ENCODE data around the gene DUSP8. TPM values are rescaled to one million over a fixed set of nuclear protein-coding genes. Genes with fewer than 3 reads are reported as not detected.

Gene DUSP8
- total RNA-seq, 5 donors from 2014 or later (not counting 1 experiment from before 2014, with no cell fraction given) = 5.2 to 64.3 (median 8.7) TPM

- Histone ChIP-seq H3K4me1 (ENCODE audit: control insufficient read depth in 1 of 2, extremely low read depth in 1 of 2, insufficient read depth in 2 of 2, low read length in 2 of 2) (peaks cover 12 to 73% of the 10 kb centered on the region in 2 experiments), H3K9me3 (no peaks in the 10 kb centered on the region), H3K36me3 (ENCODE audit: control insufficient read depth in 2 of 2, extremely low read depth in 1 of 2, insufficient read depth in 1 of 2, low read length in 1 of 2) (no peaks in the 10 kb centered on the region), H3K27me3 (replicated peaks in 1 of 2; ENCODE audit: control insufficient read depth in 2 of 2, extremely low read depth in 1 of 2, insufficient read depth in 2 of 2, low read length in 1 of 2) (peaks cover 2 to 22% of the 10 kb centered on the region in 2 experiments), H3K4me3 (ENCODE audit: control insufficient read depth in 1 of 2, extremely low read depth in 1 of 2, low read length in 1 of 2) (no peak overlapping the region), H3K27ac (ENCODE audit: low read length) (no peak overlapping the region)
- H3K9me3 Mint-ChIP-seq = no peaks in the 10 kb centered on the region
- no peak overlapping the region for H3K27ac Mint-ChIP-seq
- H3K36me3 Mint-ChIP-seq = no peaks in the 10 kb centered on the region
- peak in 1 of 35 experiments; percentile 15 for DNase-seq
- ATAC-seq (replicated peaks in 1 of 4) = no peak
- H3K4me3 Mint-ChIP-seq = peak overlapping the region; percentile 59 to 73 (median 70)
- POLR2A ChIA-PET = interaction anchor here in 1 of 2 donors (1.0 kb wide), 1 partner anchor 10 kb away, joined by 3 read pairs; no protein-coding TSS in a partner anchor
- H3K27me3 Mint-ChIP-seq = peaks cover 0 to 1% of the 10 kb centered on the region in 2 donors
- CTCF ChIA-PET = interaction anchor here in 1 of 2 donors (0.7 kb wide), 1 partner anchor 23 kb away, joined by 5 read pairs; no protein-coding TSS in a partner anchor
- peaks cover 26 to 31% (median 27%) of the 10 kb centered on the region in 3 donors for H3K4me1 Mint-ChIP-seq
- 92% methylated on average over 9 of the region's 11 CpGs for WGBS (ENCODE audit: insufficient coverage)
Observed at GRCh38 chr11:1570001-1570453, 2.0 kb downstream of the DUSP8 start.

DNA sequence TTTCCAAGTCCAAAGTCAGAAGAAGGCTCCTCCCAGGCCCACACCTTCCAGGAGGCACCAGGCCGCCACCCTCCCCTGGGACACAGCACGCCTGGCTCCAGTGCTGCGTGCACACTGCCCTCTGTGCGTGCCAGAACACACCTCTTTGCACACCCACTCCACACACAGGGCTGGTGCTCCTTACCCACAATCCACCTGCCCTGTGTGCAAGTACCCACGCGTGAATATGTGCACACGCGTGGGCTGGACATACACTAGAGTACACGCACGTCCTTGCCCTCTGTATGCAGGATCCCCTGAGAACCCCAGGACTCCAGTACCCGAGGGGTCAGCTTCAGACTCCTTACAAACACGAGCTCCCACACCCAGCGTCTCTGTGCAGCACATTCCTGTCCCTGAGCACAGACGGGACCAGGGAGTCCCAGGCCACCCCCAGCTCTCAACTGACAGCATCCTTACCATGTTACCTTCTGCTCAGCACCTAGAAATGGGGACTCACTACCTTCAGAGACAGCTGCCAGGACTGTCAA is 2.8 kb downstream of the DUSP8 start:
- H3K4me1 Mint-ChIP-seq = peaks cover 26 to 29% (median 27%) of the 10 kb centered on the region in 3 donors
- Histone ChIP-seq H3K4me3 (ENCODE audit: control insufficient read depth in 1 of 2, extremely low read depth in 1 of 2, low read length in 1 of 2) (no peak overlapping the region), H3K9me3 (no peaks in the 10 kb centered on the region), H3K4me1 (ENCODE audit: control insufficient read depth in 1 of 2, extremely low read depth in 1 of 2, insufficient read depth in 2 of 2, low read length in 2 of 2) (peaks cover 12 to 76% of the 10 kb centered on the region in 2 experiments), H3K36me3 (ENCODE audit: control insufficient read depth in 2 of 2, extremely low read depth in 1 of 2, insufficient read depth in 1 of 2, low read length in 1 of 2) (no peaks in the 10 kb centered on the region), H3K27me3 (replicated peaks in 1 of 2; ENCODE audit: control insufficient read depth in 2 of 2, extremely low read depth in 1 of 2, insufficient read depth in 2 of 2, low read length in 1 of 2) (peaks cover 0 to 22% of the 10 kb centered on the region in 2 experiments), H3K27ac (ENCODE audit: low read length) (no peak overlapping the region)
- DNase-seq = no peak
- ATAC-seq (replicated peaks in 1 of 4) = no peak
- H3K4me3 Mint-ChIP-seq = peak overlapping the region; percentile 14 to 73 (median 57)
- H3K9me3 Mint-ChIP-seq = no peaks in the 10 kb centered on the region
- POLR2A ChIA-PET = interaction anchor here in 1 of 2 donors (1.0 kb wide), 1 partner anchor 10 kb away, joined by 3 read pairs; no protein-coding TSS in a partner anchor
- peaks cover 0 to 1% of the 10 kb centered on the region in 2 donors for H3K27me3 Mint-ChIP-seq
- peak overlapping the region; percentile 31 to 55 for H3K27ac Mint-ChIP-seq
- CTCF ChIA-PET = interaction anchor here in 1 of 2 donors (0.7 kb wide), 1 partner anchor 22 kb away, joined by 5 read pairs; no protein-coding TSS in a partner anchor
- WGBS (ENCODE audit: insufficient coverage) = 90% methylated on average over 14 of the region's 14 CpGs
- H3K36me3 Mint-ChIP-seq = no peaks in the 10 kb centered on the region

DNA sequence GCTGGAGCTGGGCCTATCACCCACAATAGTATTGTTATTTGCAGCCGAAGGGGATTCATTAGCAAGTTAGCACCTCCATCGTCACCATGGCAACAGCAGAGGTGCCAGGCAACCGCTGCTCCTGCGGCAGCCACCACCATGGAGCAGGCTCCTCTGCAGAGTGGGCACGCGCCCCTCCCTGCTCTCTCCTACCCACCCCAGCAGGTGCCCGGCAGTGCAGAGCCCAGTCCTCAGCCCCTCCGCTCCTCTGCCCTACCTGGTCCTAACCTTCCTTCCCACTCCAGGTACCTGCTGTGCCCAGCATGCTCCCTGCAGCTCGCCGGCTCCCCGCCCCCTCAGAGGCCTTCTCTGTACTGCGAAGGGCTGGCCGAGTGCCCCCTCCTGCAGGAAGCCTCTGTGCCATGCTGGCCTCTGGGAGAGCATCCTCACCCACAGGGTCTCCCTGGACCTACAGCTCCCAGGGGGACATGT is 3.6 kb downstream of the DUSP8 start:
- peak overlapping the region in 1 of 3 donors; percentile 42 for H3K4me3 Mint-ChIP-seq
- no peak overlapping the region for H3K4me3 ChIP-seq (ENCODE audit: control insufficient read depth in 1 of 2, extremely low read depth in 1 of 2, low read length in 1 of 2)
- H3K27ac Mint-ChIP-seq = no peak overlapping the region
- DNase-seq (peak in 33 of 35 experiments; percentile 37 to 86 (median 66)), ATAC-seq (replicated peaks in 1 of 4) (no peak)
- no peak overlapping the region for H3K27ac ChIP-seq (ENCODE audit: low read length)
- H3K27me3 Mint-ChIP-seq = peaks cover 0 to 1% of the 10 kb centered on the region in 2 donors
- ChIA-PET CTCF (interaction anchor here (0.5 to 0.9 kb wide), 2 partner anchors 22 to 72 kb away, joined by 3 to 4 read pairs; no protein-coding TSS in a partner anchor), POLR2A (interaction anchor here (0.6 to 1.8 kb wide), 3 partner anchors 8 to 15 kb away, joined by 3 to 5 read pairs (median 4); no protein-coding TSS in a partner anchor)
- 46% methylated on average over 12 of the region's 13 CpGs for WGBS (ENCODE audit: insufficient coverage)
- H3K4me1 ChIP-seq (ENCODE audit: control insufficient read depth in 1 of 2, extremely low read depth in 1 of 2, insufficient read depth in 2 of 2, low read length in 2 of 2) = peaks cover 12 to 67% of the 10 kb centered on the region in 2 experiments
- no peaks in the 10 kb centered on the region for H3K9me3 ChIP-seq
- H3K36me3 Mint-ChIP-seq = no peaks in the 10 kb centered on the region
- H3K27me3 ChIP-seq (replicated peaks in 1 of 2; ENCODE audit: control insufficient read depth in 2 of 2, extremely low read depth in 1 of 2, insufficient read depth in 2 of 2, low read length in 1 of 2) = peaks cover 0 to 22% of the 10 kb centered on the region in 2 experiments
- peaks cover 19 to 25% (median 21%) of the 10 kb centered on the region in 3 donors for H3K4me1 Mint-ChIP-seq
- H3K36me3 ChIP-seq (ENCODE audit: control insufficient read depth in 2 of 2, extremely low read depth in 1 of 2, insufficient read depth in 1 of 2, low read length in 1 of 2) = peaks cover 0 to under 1% of the 10 kb centered on the region in 2 donors
- H3K9me3 Mint-ChIP-seq = no peaks in the 10 kb centered on the region

DNA sequence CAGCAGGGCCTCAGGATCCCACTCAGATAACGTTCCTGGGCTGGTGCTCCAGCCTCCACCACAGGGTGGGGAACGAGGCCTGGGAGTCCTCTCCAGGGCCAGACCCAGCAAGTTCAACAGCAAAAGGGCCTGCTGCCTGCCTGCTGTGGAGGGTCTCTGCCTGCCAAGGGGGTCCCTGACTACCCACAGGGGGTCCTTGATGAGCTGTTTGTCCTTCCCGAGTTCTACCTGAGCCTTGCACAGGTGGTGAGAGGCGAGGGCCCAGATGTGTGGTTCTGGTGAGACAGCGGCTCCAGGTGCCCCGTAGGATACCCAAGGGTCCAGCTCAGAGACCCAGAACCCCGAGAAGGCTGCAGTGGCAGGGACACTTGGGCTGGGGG is 4.4 kb downstream of the DUSP8 start:
- peaks cover 16 to 23% (median 19%) of the 10 kb centered on the region in 3 donors for H3K4me1 Mint-ChIP-seq
- ChIA-PET POLR2A (interaction anchor here (1.6 to 1.8 kb wide), 2 partner anchors 12 to 14 kb away, joined by 4 to 5 read pairs; no protein-coding TSS in a partner anchor), CTCF (interaction anchor here in 1 of 2 donors (0.9 kb wide), 1 partner anchor 21 kb away, joined by 4 read pairs; no protein-coding TSS in a partner anchor)
- no peaks in the 10 kb centered on the region for H3K9me3 Mint-ChIP-seq
- peak overlapping the region; percentile 41 for H3K27ac ChIP-seq (ENCODE audit: low read length)
- DNase-seq (peak in 1 of 35 experiments; percentile 21), ATAC-seq (replicated peaks in 1 of 4) (no peak)
- peaks cover 11 to 61% of the 10 kb centered on the region in 2 experiments for H3K4me1 ChIP-seq (ENCODE audit: control insufficient read depth in 1 of 2, extremely low read depth in 1 of 2, insufficient read depth in 2 of 2, low read length in 2 of 2)
- H3K27me3 ChIP-seq (replicated peaks in 1 of 2; ENCODE audit: control insufficient read depth in 2 of 2, extremely low read depth in 1 of 2, insufficient read depth in 2 of 2, low read length in 1 of 2) = peaks cover 0 to 27% of the 10 kb centered on the region in 2 experiments
- H3K36me3 Mint-ChIP-seq = no peaks in the 10 kb centered on the region
- 61% methylated on average over 2 of the region's 7 CpGs for WGBS (ENCODE audit: insufficient coverage)
- peaks cover 0 to 1% of the 10 kb centered on the region in 2 donors for H3K27me3 Mint-ChIP-seq
- H3K36me3 ChIP-seq (ENCODE audit: control insufficient read depth in 2 of 2, extremely low read depth in 1 of 2, insufficient read depth in 1 of 2, low read length in 1 of 2) = peaks cover 0 to 5% of the 10 kb centered on the region in 2 donors
- no peak overlapping the region for H3K4me3 Mint-ChIP-seq
- H3K4me3 ChIP-seq (ENCODE audit: control insufficient read depth in 1 of 2, extremely low read depth in 1 of 2, low read length in 1 of 2) = no peak overlapping the region
- no peak overlapping the region for H3K27ac Mint-ChIP-seq
- H3K9me3 ChIP-seq = no peaks in the 10 kb centered on the region

- H3K36me3 Mint-ChIP-seq = peaks cover 3% of the 10 kb centered on the region
- 69% methylated on average over 5 of the region's 13 CpGs for WGBS (ENCODE audit: insufficient coverage)
- ChIA-PET CTCF (no interaction called here), POLR2A (interaction anchor here (1.6 to 1.8 kb wide), 2 partner anchors 11 to 13 kb away, joined by 4 to 5 read pairs; no protein-coding TSS in a partner anchor)
- H3K4me1 Mint-ChIP-seq = peaks cover 16 to 23% (median 19%) of the 10 kb centered on the region in 3 donors
- DNase-seq (no peak), ATAC-seq (replicated peaks in 1 of 4) (no peak)
- Histone ChIP-seq H3K27ac (ENCODE audit: low read length) (no peak overlapping the region), H3K4me3 (ENCODE audit: control insufficient read depth in 1 of 2, extremely low read depth in 1 of 2, low read length in 1 of 2) (no peak overlapping the region), H3K27me3 (replicated peaks in 1 of 2; ENCODE audit: control insufficient read depth in 2 of 2, extremely low read depth in 1 of 2, insufficient read depth in 2 of 2, low read length in 1 of 2) (peaks cover 0 to 27% of the 10 kb centered on the region in 2 experiments), H3K9me3 (no peaks in the 10 kb centered on the region), H3K4me1 (ENCODE audit: control insufficient read depth in 1 of 2, extremely low read depth in 1 of 2, insufficient read depth in 2 of 2, low read length in 2 of 2) (peaks cover 11 to 58% of the 10 kb centered on the region in 2 experiments), H3K36me3 (ENCODE audit: control insufficient read depth in 2 of 2, extremely low read depth in 1 of 2, insufficient read depth in 1 of 2, low read length in 1 of 2) (peaks cover 0 to 5% of the 10 kb centered on the region in 2 donors)
- H3K27ac Mint-ChIP-seq = no peak overlapping the region
- no peak overlapping the region for H3K4me3 Mint-ChIP-seq
- H3K9me3 Mint-ChIP-seq = no peaks in the 10 kb centered on the region
- H3K27me3 Mint-ChIP-seq = peaks cover 0 to 1% of the 10 kb centered on the region in 2 donors
Observed at GRCh38 chr11:1567052-1567720, 4.9 kb downstream of the DUSP8 start.

Measured in T-cell (primary cell).